Measurements from ENCODE around the gene BCL3. TPM values are rescaled to one million over a fixed set of nuclear protein-coding genes. Genes with fewer than 3 reads are reported as not detected.

Gene BCL3
- total and polyA plus RNA-seq, 2 of the 13 experiments (the other 11 are each of a cell fraction or from before 2014, with no cell fraction given): 2.3 to 4.0 TPM

GRCh38 chr19:44770550-44771257, 22.2 kb downstream of the BCL3 start:
- H3K9ac ChIP-seq (ENCODE audit: insufficient read depth, low read depth, low read length): no peak overlapping the region
- no peak overlapping the region for H2AFZ ChIP-seq (ENCODE audit: low read length)
- no peak overlapping the region for H3K27ac ChIP-seq (ENCODE audit: extremely low read length, insufficient read depth, low read length)
- intact Hi-C loops (cut with micrococcal nuclease; ENCODE audit: unreplicated experiment): loop anchor here (1.0 to 5.0 kb wide), 4 partner anchors 37 to 198 kb away; partner anchors contain the start of gene BCAM
- peak; percentile 93 for FAIRE-seq
- ATAC-seq: peak; percentile 98
- no peaks in the 10 kb centered on the region for H3K79me2 ChIP-seq (ENCODE audit: insufficient read depth, low read length)
- peak overlapping the region; percentile 66 for H3K4me2 ChIP-seq (ENCODE audit: low read depth, low read length)
- no peaks in the 10 kb centered on the region for H4K20me1 ChIP-seq (ENCODE audit: insufficient read depth, low read length)
- WGBS (ENCODE audit: low lambda C conversion rate): 20% methylated on average over 11 of the region's 15 CpGs
- no peak overlapping the region for H3K4me3 ChIP-seq (replicated peaks in 1 of 3; ENCODE audit: insufficient read depth in 1 of 3, low read depth in 2 of 3, low read length in 3 of 3)
- H3K27me3 ChIP-seq (ENCODE audit: control insufficient read depth in 1 of 2, insufficient read depth in 2 of 2, low read length in 2 of 2): no peaks in the 10 kb centered on the region
- no TSS peak for BruUV-seq (replicated peaks)
- ChIA-PET CTCF (ENCODE audit: low intra/inter-chr PET ratio, low total read pairs) (interaction anchor here (1.0 to 3.0 kb wide), 4 partner anchors 46 to 200 kb away, joined by 3 to 50 read pairs (median 20); no protein-coding TSS in a partner anchor), POLR2A (interaction anchor here (0.6 to 2.7 kb wide), 11 partner anchors 17 to 199 kb away, joined by 3 to 35 read pairs (median 6); no protein-coding TSS in a partner anchor)
- H3K4me1 ChIP-seq (ENCODE audit: insufficient read depth, low read length): peaks cover 46% of the 10 kb centered on the region
- in situ Hi-C loops (cut with HindIII; ENCODE audit: extremely low pct_ligation_motif_present, low pct_unique_long_range_greater_than_20kb): loop anchor here (10.0 kb wide), 1 partner anchor 196 kb away; no protein-coding TSS in a partner anchor
- no peaks in the 10 kb centered on the region for H3K9me3 ChIP-seq (ENCODE audit: low read length)
- peak; percentile 89 for DNase-seq (ENCODE audit: low spot score)
- no peaks in the 10 kb centered on the region for H3K36me3 ChIP-seq (replicated peaks in 1 of 2; ENCODE audit: control insufficient read depth in 1 of 2, insufficient read depth in 2 of 2, low read length in 2 of 2)
- TF ChIP-seq SP1 (IDR thresholded peaks at IDR 0.05) (no peak), SP1 (CRISPR knock-in tag; IDR thresholded peaks at IDR 0.05) (peak; percentile 86), ELF4 (CRISPR knock-in tag; IDR thresholded peaks at IDR 0.05; ENCODE audit: borderline replicate concordance) (no peak), ELF1 (CRISPR knock-in tag; IDR thresholded peaks at IDR 0.05) (no peak), ZNF543 (CRISPR knock-in tag; IDR thresholded peaks at IDR 0.05) (no peak), ZNF513 (CRISPR knock-in tag; conservative IDR thresholded peaks at IDR 0.05) (no peak), SOX6 (IDR thresholded peaks at IDR 0.05) (no peak), SOX6 (CRISPR knock-in tag; IDR thresholded peaks at IDR 0.05) (peak; percentile 35; the same call in 1 of the 2 replicates), PAF1 (CRISPR knock-in tag; IDR thresholded peaks at IDR 0.05) (no peak), SMC3 (IDR thresholded peaks at IDR 0.05; ENCODE audit: low read length) (peak; percentile 96), ZMYM3 (CRISPR knock-in tag; IDR thresholded peaks at IDR 0.05) (no peak), ZNF557 (CRISPR knock-in tag; IDR thresholded peaks at IDR 0.05) (no peak), NR2C2 (CRISPR knock-in tag; IDR thresholded peaks at IDR 0.05; ENCODE audit: borderline replicate concordance) (no peak), SP4 (CRISPR knock-in tag; IDR thresholded peaks at IDR 0.05) (no peak; the same call in 1 of the 2 replicates), FOSL2 (CRISPR knock-in tag; IDR thresholded peaks at IDR 0.05) (0 out of 2 replicates have a peak, but pooled peaks have one; percentile 8), ZNF234 (CRISPR knock-in tag; conservative IDR thresholded peaks at IDR 0.05) (no peak), ZNF101 (CRISPR knock-in tag; IDR thresholded peaks at IDR 0.05; ENCODE audit: borderline replicate concordance, low read depth) (no peak)
- TF ChIP-seq, protein P1, sequence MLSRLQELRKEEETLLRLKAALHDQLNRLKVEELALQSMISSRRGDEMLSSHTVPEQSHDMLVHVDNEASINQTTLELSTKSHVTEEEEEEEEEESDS (CRISPR knock-in tag; IDR thresholded peaks at IDR 0.05; ENCODE audit: borderline replicate concordance): no peak
- TF ChIP-seq, protein P2, sequence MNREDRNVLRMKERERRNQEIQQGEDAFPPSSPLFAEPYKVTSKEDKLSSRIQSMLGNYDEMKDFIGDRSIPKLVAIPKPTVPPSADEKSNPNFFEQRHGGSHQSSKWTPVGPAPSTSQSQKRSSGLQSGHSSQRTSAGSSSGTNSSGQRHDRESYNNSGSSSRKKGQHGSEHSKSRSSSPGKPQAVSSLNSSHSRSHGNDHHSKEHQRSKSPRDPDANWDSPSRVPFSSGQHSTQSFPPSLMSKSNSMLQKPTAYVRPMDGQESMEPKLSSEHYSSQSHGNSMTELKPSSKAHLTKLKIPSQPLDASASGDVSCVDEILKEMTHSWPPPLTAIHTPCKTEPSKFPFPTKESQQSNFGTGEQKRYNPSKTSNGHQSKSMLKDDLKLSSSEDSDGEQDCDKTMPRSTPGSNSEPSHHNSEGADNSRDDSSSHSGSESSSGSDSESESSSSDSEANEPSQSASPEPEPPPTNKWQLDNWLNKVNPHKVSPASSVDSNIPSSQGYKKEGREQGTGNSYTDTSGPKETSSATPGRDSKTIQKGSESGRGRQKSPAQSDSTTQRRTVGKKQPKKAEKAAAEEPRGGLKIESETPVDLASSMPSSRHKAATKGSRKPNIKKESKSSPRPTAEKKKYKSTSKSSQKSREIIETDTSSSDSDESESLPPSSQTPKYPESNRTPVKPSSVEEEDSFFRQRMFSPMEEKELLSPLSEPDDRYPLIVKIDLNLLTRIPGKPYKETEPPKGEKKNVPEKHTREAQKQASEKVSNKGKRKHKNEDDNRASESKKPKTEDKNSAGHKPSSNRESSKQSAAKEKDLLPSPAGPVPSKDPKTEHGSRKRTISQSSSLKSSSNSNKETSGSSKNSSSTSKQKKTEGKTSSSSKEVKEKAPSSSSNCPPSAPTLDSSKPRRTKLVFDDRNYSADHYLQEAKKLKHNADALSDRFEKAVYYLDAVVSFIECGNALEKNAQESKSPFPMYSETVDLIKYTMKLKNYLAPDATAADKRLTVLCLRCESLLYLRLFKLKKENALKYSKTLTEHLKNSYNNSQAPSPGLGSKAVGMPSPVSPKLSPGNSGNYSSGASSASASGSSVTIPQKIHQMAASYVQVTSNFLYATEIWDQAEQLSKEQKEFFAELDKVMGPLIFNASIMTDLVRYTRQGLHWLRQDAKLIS (CRISPR knock-in tag; IDR thresholded peaks at IDR 0.05): no peak
- TF ChIP-seq, protein P3, sequence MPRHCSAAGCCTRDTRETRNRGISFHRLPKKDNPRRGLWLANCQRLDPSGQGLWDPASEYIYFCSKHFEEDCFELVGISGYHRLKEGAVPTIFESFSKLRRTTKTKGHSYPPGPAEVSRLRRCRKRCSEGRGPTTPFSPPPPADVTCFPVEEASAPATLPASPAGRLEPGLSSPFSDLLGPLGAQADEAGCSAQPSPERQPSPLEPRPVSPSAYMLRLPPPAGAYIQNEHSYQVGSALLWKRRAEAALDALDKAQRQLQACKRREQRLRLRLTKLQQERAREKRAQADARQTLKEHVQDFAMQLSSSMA (CRISPR knock-in tag; IDR thresholded peaks at IDR 0.05): no peak
